Naive thymus-derived CD4-positive, alpha-beta T cell (primary cell): Measurements from ENCODE around the gene ALDOA. TPM values are rescaled to one million over a fixed set of nuclear protein-coding genes. Genes with fewer than 3 reads are reported as not detected.

Experiments used
- ATAC-seq: fragments of 150-1000 bp; cut with Tn5 transposase; 2 replicates; pipeline ENCODE4 v1.10.0; 2021; ENCODE audit warnings: mild to moderate bottlenecking, moderate library complexity
- CTCF ChIA-PET: fragments of 350-600 bp; sonication (Branson Sonifier 250); formaldehyde crosslinking; loops from one replicate; lab custom pipeline; 2021; ENCODE audit warnings: antibody characterized with exemption; lab: Charles Lee
- POLR2A ChIA-PET: fragments of 350-600 bp; sonication (Branson Sonifier 250); formaldehyde crosslinking; loops from one replicate; lab custom pipeline; 2021; ENCODE audit warnings: antibody characterized with exemption, inconsistent platforms; lab: Charles Lee
- DNase-seq, 9 donors: peaks; one replicate each; pipeline versions ENCODE4 v3.0.0 to v3.0.0-alpha.2; 2020 to 2022; ENCODE audit warnings: mixed read lengths in 1 of 9
- H3K27ac ChIP-seq: one replicate; pipeline ENCODE4 v1.7.0; 2013; ENCODE audit warnings: mild to moderate bottlenecking, low read depth, low read length, moderate library complexity
- H3K27me3 ChIP-seq, 2 donors: one replicate each; pipeline ENCODE4 v1.7.0; 2013; ENCODE audit warnings: low read length in 2 of 2, mild to moderate bottlenecking in 2 of 2, moderate library complexity in 2 of 2; ENCODE audit not compliant: control insufficient read depth in 2 of 2, insufficient read depth in 2 of 2
- H3K36me3 ChIP-seq, 3 experiments: 1 replicate in 2 of 3; 2 replicates in 1 of 3; pipeline ENCODE4 v1.7.0; 2013; ENCODE audit warnings: low read length in 3 of 3, mild to moderate bottlenecking in 3 of 3, moderate library complexity in 1 of 3; ENCODE audit not compliant: insufficient read depth in 3 of 3, control insufficient read depth in 2 of 3
- H3K4me1 ChIP-seq, 2 donors: one replicate each; pipeline ENCODE4 v1.7.0; 2013; ENCODE audit warnings: low read length in 2 of 2, mild to moderate bottlenecking in 2 of 2, moderate library complexity in 1 of 2; ENCODE audit not compliant: control insufficient read depth in 2 of 2, insufficient read depth in 2 of 2
- H3K4me3 ChIP-seq: 2 replicates; pipeline ENCODE4 v1.7.0; 2013; ENCODE audit warnings: mild to moderate bottlenecking, low read length
- H3K9me3 ChIP-seq, 3 experiments: 1 replicate in 2 of 3; 2 replicates in 1 of 3; pipeline ENCODE4 v1.7.0; 2013; ENCODE audit warnings: low read length in 3 of 3; ENCODE audit not compliant: control insufficient read depth in 2 of 3
- H3K27ac Mint-ChIP-seq, 9 donors: one replicate each; pipeline ENCODE4 v1.8.0; 2020 to 2022; ENCODE audit warnings: mixed read lengths in 9 of 9, mild to moderate bottlenecking in 8 of 9, moderate library complexity in 5 of 9, inconsistent platforms in 2 of 9
- H3K27me3 Mint-ChIP-seq, 5 donors: one replicate each; pipeline ENCODE4 v1.8.0; 2021 to 2022; ENCODE audit warnings: mixed read lengths in 5 of 5, mild to moderate bottlenecking in 1 of 5
- H3K36me3 Mint-ChIP-seq, 5 donors: one replicate each; pipeline ENCODE4 v1.8.0; 2020 to 2022; ENCODE audit warnings: mixed read lengths in 5 of 5, mild to moderate bottlenecking in 3 of 5, inconsistent platforms in 1 of 5
- H3K4me1 Mint-ChIP-seq, 7 donors: one replicate each; pipeline ENCODE4 v1.8.0; 2020 to 2022; ENCODE audit warnings: mixed read lengths in 7 of 7, mild to moderate bottlenecking in 3 of 7, inconsistent platforms in 1 of 7
- H3K4me3 Mint-ChIP-seq, 10 donors: one replicate each; pipeline ENCODE4 v1.8.0; 2020 to 2022; ENCODE audit warnings: mild to moderate bottlenecking in 10 of 10, mixed read lengths in 10 of 10, moderate library complexity in 6 of 10, inconsistent platforms in 2 of 10
- H3K9me3 Mint-ChIP-seq, 11 donors: one replicate each; pipeline ENCODE4 v1.8.0; 2020 to 2022; ENCODE audit warnings: mixed read lengths in 11 of 11, mild to moderate bottlenecking in 4 of 11, inconsistent platforms in 1 of 11, moderate library complexity in 1 of 11
- intact Hi-C, 2 donors: fragments of 100-400 bp; cut with micrococcal nuclease; formaldehyde crosslinking; loops; one replicate each; pipeline ENCODE4 v1.15.1; 2023
- polyA plus RNA-seq, 2 donors: library from polyadenylated mRNA; unstranded; fragments of 300-500 nt; fragmentation: Illumina TruSeq; gene quantifications; one replicate each; pipeline ENCODE4 v1.2.3, GENCODE V29; 2021
- total RNA-seq, 6 experiments: library from RNA in 5 of 6; stranded (reverse) in 5 of 6; gene quantifications; 1 replicate in 5 of 6; 2 replicates in 1 of 6; pipeline ENCODE4 v1.2.3 and lab custom pipeline; 2021 to 2026

ALDOA gene
- total and polyA plus RNA-seq, 7 experiments from 2014 or later, result 356 to 1,619 (median 627) TPM

GRCh38 chr16:30115238-30115637 lies 49.7 kb downstream of the ALDOA start:
- Mint-ChIP-seq H3K27ac (peak overlapping the region in 5 of 9 donors; percentile 21 to 78 (median 41)), H3K4me3 (peak overlapping the region in 4 of 10 donors; percentile 11 to 56 (median 28)), H3K4me1 (peaks cover 13 to 24% (median 22%) of the 10 kb centered on the region in 7 donors), H3K9me3 (peaks cover 0 to 3% (median 0%) of the 10 kb centered on the region in 11 donors), H3K36me3 (peaks cover 0 to 26% (median 10%) of the 10 kb centered on the region in 5 donors), H3K27me3 (no peaks in the 10 kb centered on the region)
- intact Hi-C loops, result no loop called here
- CTCF ChIA-PET, result interaction anchor here (1.6 kb wide), 1 partner anchor 67 kb away, joined by 3 read pairs; no protein-coding TSS in a partner anchor
- H3K27ac ChIP-seq, result no peak overlapping the region
- no peaks in the 10 kb centered on the region for H3K27me3 ChIP-seq
- no peaks in the 10 kb centered on the region for H3K9me3 ChIP-seq
- peaks cover 0 to 67% (median 9%) of the 10 kb centered on the region in 3 experiments for H3K36me3 ChIP-seq
- DNase-seq, result no peak
- no peak overlapping the region for H3K4me3 ChIP-seq
- no peaks in the 10 kb centered on the region for H3K4me1 ChIP-seq
- POLR2A ChIA-PET, result interaction anchor here (0.5 to 12.0 kb wide), 5 partner anchors 21 to 72 kb away, joined by 3 to 116 read pairs (median 3); partner anchors contain the start of genes CORO1A and TBX6
- peak; percentile 12 for ATAC-seq

GRCh38 chr16:30116291-30117207 lies 51.0 kb downstream of the ALDOA start:
- H3K36me3 ChIP-seq, result peaks cover 0 to 55% (median 9%) of the 10 kb centered on the region in 3 experiments
- no peak overlapping the region for H3K4me3 ChIP-seq
- Mint-ChIP-seq H3K9me3 (peaks cover 0 to 3% (median 0%) of the 10 kb centered on the region in 11 donors), H3K36me3 (peaks cover 0 to 21% (median 5%) of the 10 kb centered on the region in 5 donors), H3K27me3 (no peaks in the 10 kb centered on the region), H3K27ac (no peak overlapping the region), H3K4me1 (peaks cover 17 to 36% (median 26%) of the 10 kb centered on the region in 7 donors), H3K4me3 (no peak overlapping the region)
- DNase-seq (no peak), ATAC-seq (no peak)
- H3K27me3 ChIP-seq, result no peaks in the 10 kb centered on the region
- POLR2A ChIA-PET, result interaction anchor here (0.7 to 12.0 kb wide), 5 partner anchors 25 to 739 kb away, joined by 3 to 116 read pairs (median 5); partner anchors contain the start of genes CORO1A and TBX6
- CTCF ChIA-PET, result no interaction called here
- intact Hi-C loops, result no loop called here
- H3K4me1 ChIP-seq, result no peaks in the 10 kb centered on the region
- H3K9me3 ChIP-seq, result no peaks in the 10 kb centered on the region
- no peak overlapping the region for H3K27ac ChIP-seq

GRCh38 chr16:30117768-30118167 lies 52.2 kb downstream of the ALDOA start:
- ATAC-seq, result no peak
- CTCF ChIA-PET, result no interaction called here
- no peak overlapping the region for H3K4me3 ChIP-seq
- peaks cover 0 to 50% (median 9%) of the 10 kb centered on the region in 3 experiments for H3K36me3 ChIP-seq
- intact Hi-C loops, result no loop called here
- Mint-ChIP-seq H3K4me3 (no peak overlapping the region), H3K27me3 (no peaks in the 10 kb centered on the region), H3K36me3 (peaks cover 0 to 18% (median 5%) of the 10 kb centered on the region in 5 donors), H3K27ac (no peak overlapping the region), H3K9me3 (peaks cover 0 to 3% (median 0%) of the 10 kb centered on the region in 11 donors), H3K4me1 (peaks cover 27 to 47% (median 31%) of the 10 kb centered on the region in 7 donors)
- no peak overlapping the region for H3K27ac ChIP-seq
- no peak for DNase-seq
- H3K4me1 ChIP-seq, result peaks cover 6 to 7% of the 10 kb centered on the region in 2 donors
- H3K9me3 ChIP-seq, result no peaks in the 10 kb centered on the region
- POLR2A ChIA-PET, result interaction anchor here (0.5 to 12.0 kb wide), 4 partner anchors 26 to 67 kb away, joined by 3 to 116 read pairs (median 4); partner anchors contain the start of genes CORO1A and TBX6
- H3K27me3 ChIP-seq, result no peaks in the 10 kb centered on the region

GRCh38 chr16:30119428-30119827 lies 53.9 kb downstream of the ALDOA start:
- POLR2A ChIA-PET, result interaction anchor here (1.8 to 12.0 kb wide), 3 partner anchors 26 to 65 kb away, joined by 5 to 116 read pairs (median 12); partner anchors contain the start of genes CORO1A and TBX6
- H3K9me3 Mint-ChIP-seq, result peaks cover 0 to 2% (median 0%) of the 10 kb centered on the region in 11 donors
- peak overlapping the region in 4 of 9 donors; percentile 3 to 81 (median 63) for H3K27ac Mint-ChIP-seq
- ATAC-seq (no peak), DNase-seq (no peak)
- no peaks in the 10 kb centered on the region for H3K27me3 ChIP-seq
- peaks cover 23 to 50% (median 31%) of the 10 kb centered on the region in 7 donors for H3K4me1 Mint-ChIP-seq
- no peaks in the 10 kb centered on the region for H3K9me3 ChIP-seq
- no peak overlapping the region for H3K27ac ChIP-seq
- no peak overlapping the region for H3K4me3 ChIP-seq
- intact Hi-C loops, result no loop called here
- H3K4me3 Mint-ChIP-seq, result peak overlapping the region in 2 of 10 donors; percentile 10 to 69
- peaks cover 0 to 41% (median 9%) of the 10 kb centered on the region in 3 experiments for H3K36me3 ChIP-seq
- H3K27me3 Mint-ChIP-seq, result no peaks in the 10 kb centered on the region
- CTCF ChIA-PET, result interaction anchor here (1.4 kb wide), 1 partner anchor 66 kb away, joined by 4 read pairs; no protein-coding TSS in a partner anchor
- H3K36me3 Mint-ChIP-seq, result peaks cover 0 to 13% (median 5%) of the 10 kb centered on the region in 5 donors
- H3K4me1 ChIP-seq, result peaks cover 6 to 13% of the 10 kb centered on the region in 2 donors

Other genes with a start within 250 kb of the ALDOA start
- 10 to 100 TPM; 17.5 to 42.0 (median 25.7) TPM for gene PAGR1, start 249.6 kb upstream of the ALDOA start, total RNA-seq
- 10 to 100 TPM; 54.0 to 62.6 TPM for gene PAGR1, start 249.6 kb upstream of the ALDOA start, polyA plus RNA-seq
- gene MVP, start 245.3 kb upstream of the ALDOA start, total RNA-seq, result 100 to 1,000 TPM; 130 to 221 (median 150) TPM
- 100 to 1,000 TPM; 118 to 183 TPM for gene MVP, start 245.3 kb upstream of the ALDOA start, polyA plus RNA-seq
- gene CDIPT, start 202.5 kb upstream of the ALDOA start, total RNA-seq, result 10 to 100 TPM; 36.5 to 92.0 (median 69.9) TPM
- gene CDIPT, start 202.5 kb upstream of the ALDOA start, polyA plus RNA-seq, result 100 to 1,000 TPM in 1 of 2 donors, 10 to 100 TPM in 1; 96.3 to 127 TPM
- gene SEZ6L2, start 166.2 kb upstream of the ALDOA start, total RNA-seq, result under 1 TPM in 1 of 5 experiments, not detected in 4; 0.19 TPM
- not detected for gene SEZ6L2, start 166.2 kb upstream of the ALDOA start, polyA plus RNA-seq
- under 1 TPM in 1 of 5 experiments, not detected in 4; 0.27 TPM for gene ASPHD1, start 165.3 kb upstream of the ALDOA start, total RNA-seq
- gene ASPHD1, start 165.3 kb upstream of the ALDOA start, polyA plus RNA-seq, result not detected
- gene KCTD13, start 139.5 kb upstream of the ALDOA start, total RNA-seq, result 10 to 100 TPM; 40.7 to 81.1 (median 45.9) TPM
- gene KCTD13, start 139.5 kb upstream of the ALDOA start, polyA plus RNA-seq, result 10 to 100 TPM in 1 of 2 donors, 1 to 10 TPM in 1; 8.7 to 15.9 TPM
- 10 to 100 TPM; 64.3 to 89.7 (median 74.0) TPM for gene TMEM219, start 103.7 kb upstream of the ALDOA start, total RNA-seq
- 100 to 1,000 TPM; 205 to 212 TPM for gene TMEM219, start 103.7 kb upstream of the ALDOA start, polyA plus RNA-seq
- 10 to 100 TPM; 19.4 to 48.5 (median 42.9) TPM for gene TAOK2, start 91.9 kb upstream of the ALDOA start, total RNA-seq
- 1 to 10 TPM; 2.9 to 8.1 TPM for gene TAOK2, start 91.9 kb upstream of the ALDOA start, polyA plus RNA-seq
- 10 to 100 TPM; 14.4 to 37.6 (median 17.2) TPM for gene HIRIP3, start 70.1 kb upstream of the ALDOA start, total RNA-seq
- 10 to 100 TPM; 22.6 to 32.9 TPM for gene HIRIP3, start 70.1 kb upstream of the ALDOA start, polyA plus RNA-seq
- gene INO80E, start 69.5 kb upstream of the ALDOA start, total RNA-seq, result 100 to 1,000 TPM in 2 of 5 experiments, 10 to 100 TPM in 3; 71.7 to 141 (median 95.8) TPM
- gene INO80E, start 69.5 kb upstream of the ALDOA start, polyA plus RNA-seq, result 1 to 10 TPM; 4.3 to 9.3 TPM
- gene DOC2A, start 54.7 kb upstream of the ALDOA start, total RNA-seq, result under 1 TPM in 2 of 5 experiments, not detected in 3; 0.46 to 0.54 TPM
- gene DOC2A, start 54.7 kb upstream of the ALDOA start, polyA plus RNA-seq, result under 1 TPM in 1 of 2 donors, not detected in 1; 0.18 TPM
- gene C16orf92, start 42.6 kb upstream of the ALDOA start, total RNA-seq, result not detected
- gene C16orf92, start 42.6 kb upstream of the ALDOA start, polyA plus RNA-seq, result not detected
- gene TLCD3B, start 34.5 kb upstream of the ALDOA start, total RNA-seq, result 1 to 10 TPM in 2 of 5 experiments, not detected in 3; 1.2 to 2.3 TPM
- not detected for gene TLCD3B, start 34.5 kb upstream of the ALDOA start, polyA plus RNA-seq
- gene PPP4C, start 10.2 kb downstream of the ALDOA start, total RNA-seq, result 100 to 1,000 TPM in 2 of 5 experiments, 10 to 100 TPM in 3; 68.4 to 143 (median 86.0) TPM
- gene PPP4C, start 10.2 kb downstream of the ALDOA start, polyA plus RNA-seq, result 100 to 1,000 TPM; 176 TPM
- 1 to 10 TPM; 1.5 to 3.3 (median 1.6) TPM for gene TBX6, start 26.2 kb downstream of the ALDOA start, total RNA-seq
- gene TBX6, start 26.2 kb downstream of the ALDOA start, polyA plus RNA-seq, result under 1 TPM in 1 of 2 donors, not detected in 1; 0.38 TPM
- 100 to 1,000 TPM in 3 of 5 experiments, 10 to 100 TPM in 2; 50.5 to 260 (median 130) TPM for gene YPEL3, start 30.5 kb downstream of the ALDOA start, total RNA-seq
- 100 to 1,000 TPM; 242 to 308 TPM for gene YPEL3, start 30.5 kb downstream of the ALDOA start, polyA plus RNA-seq
- gene GDPD3, start 47.8 kb downstream of the ALDOA start, total RNA-seq, result 10 to 100 TPM in 4 of 5 experiments, 1 to 10 TPM in 1; 7.9 to 39.3 (median 12.3) TPM
- not detected for gene GDPD3, start 47.8 kb downstream of the ALDOA start, polyA plus RNA-seq
- 10 to 100 TPM; 50.5 to 82.2 (median 64.3) TPM for gene MAPK3, start 57.5 kb downstream of the ALDOA start, total RNA-seq
- gene MAPK3, start 57.5 kb downstream of the ALDOA start, polyA plus RNA-seq, result 1 to 10 TPM; 7.5 to 8.3 TPM
- 1,000 to 10,000 TPM in 1 of 5 experiments, 100 to 1,000 TPM in 4; 609 to 1,666 (median 826) TPM for gene CORO1A, start 117.8 kb downstream of the ALDOA start, total RNA-seq
- 1,000 to 10,000 TPM; 1,289 to 1,601 TPM for gene CORO1A, start 117.8 kb downstream of the ALDOA start, polyA plus RNA-seq
- 100 to 1,000 TPM in 1 of 5 experiments, 10 to 100 TPM in 4; 51.3 to 173 (median 69.8) TPM for gene BOLA2B, start 127.9 kb downstream of the ALDOA start, total RNA-seq
- 100 to 1,000 TPM; 168 to 205 TPM for gene BOLA2B, start 127.9 kb downstream of the ALDOA start, polyA plus RNA-seq
- 10 to 100 TPM; 41.8 to 84.5 (median 49.5) TPM for gene SLX1A, start 128.1 kb downstream of the ALDOA start, total RNA-seq
- 10 to 100 TPM; 36.4 to 40.0 TPM for gene SLX1A, start 128.1 kb downstream of the ALDOA start, polyA plus RNA-seq
- 10 to 100 TPM; 25.3 to 34.8 (median 32.8) TPM for gene SULT1A3, start 133.5 kb downstream of the ALDOA start, total RNA-seq
- 1 to 10 TPM in 1 of 2 donors, under 1 TPM in 1; 0.51 to 1.1 TPM for gene SULT1A3, start 133.5 kb downstream of the ALDOA start, polyA plus RNA-seq
- 10 to 100 TPM; 13.3 to 33.3 (median 14.4) TPM for gene NPIPB13, start 182.7 kb downstream of the ALDOA start, total RNA-seq
- gene NPIPB13, start 182.7 kb downstream of the ALDOA start, polyA plus RNA-seq, result 1 to 10 TPM in 1 of 2 donors, under 1 TPM in 1; 0.85 to 2.6 TPM